Measurements from ENCODE around the gene CSF2RB.

Gene CSF2RB

GRCh38 chr22:36874736-36875135 lies 38.7 kb upstream of the CSF2RB start:
- no peak for TF ChIP-seq CTCF (IDR thresholded peaks at IDR 0.05; ENCODE audit: low read depth, low read length)
- no peak overlapping the region for H3K4me3 ChIP-seq (ENCODE audit: low read depth, low read length)
- no peak for DNase-seq (ENCODE audit: low read depth, low spot score)
- in situ Hi-C loops (cut with HindIII; ENCODE audit: low sequenced_read_pairs): no loop called here

- no peak for TF ChIP-seq CTCF (IDR thresholded peaks at IDR 0.05; ENCODE audit: low read depth, low read length)
- in situ Hi-C loops (cut with HindIII; ENCODE audit: low sequenced_read_pairs): no loop called here
- DNase-seq (ENCODE audit: low read depth, low spot score): no peak
- no peak overlapping the region for H3K4me3 ChIP-seq (ENCODE audit: low read depth, low read length)
Observed at GRCh38 chr22:36875741-36876140, 37.7 kb upstream of the CSF2RB start.

- in situ Hi-C loops (cut with HindIII; ENCODE audit: low sequenced_read_pairs): no loop called here
- DNase-seq (ENCODE audit: low read depth, low spot score): no peak
- H3K4me3 ChIP-seq (ENCODE audit: low read depth, low read length): no peak overlapping the region
- no peak for TF ChIP-seq CTCF (IDR thresholded peaks at IDR 0.05; ENCODE audit: low read depth, low read length)
Observed at GRCh38 chr22:36879775-36880174, 33.7 kb upstream of the CSF2RB start.

- no peak for TF ChIP-seq CTCF (IDR thresholded peaks at IDR 0.05; ENCODE audit: low read depth, low read length)
- in situ Hi-C loops (cut with HindIII; ENCODE audit: low sequenced_read_pairs): no loop called here
- no peak overlapping the region for H3K4me3 ChIP-seq (ENCODE audit: low read depth, low read length)
- no peak for DNase-seq (ENCODE audit: low read depth, low spot score)
Observed at GRCh38 chr22:36881504-36882245, 31.8 kb upstream of the CSF2RB start.

- no peak for DNase-seq (ENCODE audit: low read depth, low spot score)
- no peak overlapping the region for H3K4me3 ChIP-seq (ENCODE audit: low read depth, low read length)
- no peak for TF ChIP-seq CTCF (IDR thresholded peaks at IDR 0.05; ENCODE audit: low read depth, low read length)
- in situ Hi-C loops (cut with HindIII; ENCODE audit: low sequenced_read_pairs): no loop called here
Observed at GRCh38 chr22:36884349-36885158, 28.9 kb upstream of the CSF2RB start.

- TF ChIP-seq CTCF (IDR thresholded peaks at IDR 0.05; ENCODE audit: low read depth, low read length): no peak
- H3K4me3 ChIP-seq (ENCODE audit: low read depth, low read length): no peak overlapping the region
- in situ Hi-C loops (cut with HindIII; ENCODE audit: low sequenced_read_pairs): no loop called here
- no peak for DNase-seq (ENCODE audit: low read depth, low spot score)
Observed at GRCh38 chr22:36885474-36885873, 28.0 kb upstream of the CSF2RB start.
